Left renal cortex interstitium (tissue), 4 donors: ENCODE results near the gene PARN. TPM values are rescaled to one million over a fixed set of nuclear protein-coding genes. Genes with fewer than 3 reads are reported as not detected.

Source experiments
- DNase-seq, 4 donors: peaks; one replicate each; pipeline ENCODE4 v3.0.0-alpha.2; 2013; ENCODE audit warnings: low read depth in 4 of 4, low spot score in 2 of 4, missing footprints in 1 of 4
- polyA plus RNA-seq, 4 donors: library from polyadenylated mRNA; unstranded; fragments of 120-200 nt; gene quantifications; one replicate each; pipeline ENCODE4 v1.2.1, GENCODE V29; 2013; ENCODE audit not compliant: insufficient read length in 4 of 4

PARN gene
- polyA plus RNA-seq, 4 donors: 28.3 to 41.4 (median 37.2) TPM

DNA sequence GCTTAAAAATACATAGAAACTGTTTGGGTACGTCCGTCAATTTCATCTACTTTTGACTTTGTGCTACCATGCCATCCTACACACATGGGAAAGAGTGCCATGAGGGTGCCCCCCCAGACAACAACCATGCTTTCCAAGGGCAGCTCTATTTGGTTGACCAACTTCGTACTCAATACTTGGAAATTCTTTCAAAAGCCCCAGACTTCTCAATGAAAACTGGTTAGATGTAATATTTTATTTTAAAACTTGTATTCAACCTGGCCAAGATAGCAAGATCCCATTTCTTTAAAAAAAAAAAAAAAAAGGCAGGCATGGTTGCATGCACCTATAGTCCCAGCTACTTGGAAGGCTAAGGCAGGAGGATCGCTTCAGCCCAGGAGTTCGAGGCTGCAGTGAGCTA, 98.4 kb downstream of the PARN start:
- DNase-seq: no peak

DNA sequence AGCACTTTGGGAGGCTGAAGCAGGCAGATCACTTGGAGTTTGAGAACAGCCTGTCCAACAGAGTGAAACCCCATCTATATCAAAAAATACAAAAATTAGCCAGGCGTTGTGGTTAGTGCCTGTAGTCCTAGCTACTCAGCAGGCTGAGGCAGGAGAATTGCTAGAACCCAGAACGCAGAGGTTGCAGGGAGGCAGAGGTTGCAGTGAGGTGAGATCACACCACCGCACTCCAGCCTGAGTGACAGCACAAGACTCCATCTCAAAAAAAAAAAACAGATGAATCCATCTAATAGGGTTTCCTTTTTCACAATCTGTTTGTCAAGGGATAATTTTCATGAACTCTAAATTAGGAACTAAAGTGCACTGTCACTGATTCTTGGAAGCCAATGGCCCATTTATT, 99.0 kb downstream of the PARN start:
- DNase-seq: no peak

DNA sequence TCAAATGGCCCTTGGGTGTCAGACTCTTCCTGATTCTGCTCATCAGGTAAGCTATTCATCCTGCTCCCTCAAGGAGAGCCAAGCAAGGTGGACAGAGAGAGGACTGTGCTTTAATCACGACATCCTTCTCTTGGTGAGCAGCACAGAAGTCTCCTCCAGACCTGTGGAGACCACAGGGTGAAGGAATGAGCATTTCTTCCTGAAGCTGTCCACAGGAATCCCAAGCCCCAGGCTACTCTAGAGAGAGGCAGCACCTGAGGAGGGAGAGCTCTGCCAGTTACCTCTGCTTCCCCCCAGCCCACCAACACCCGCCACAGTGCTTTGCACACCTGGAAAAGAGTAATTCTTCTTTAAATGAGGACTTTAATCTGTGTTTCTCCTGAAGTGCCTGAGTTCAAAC, 100.0 kb downstream of the PARN start:
- no peak for DNase-seq

DNA sequence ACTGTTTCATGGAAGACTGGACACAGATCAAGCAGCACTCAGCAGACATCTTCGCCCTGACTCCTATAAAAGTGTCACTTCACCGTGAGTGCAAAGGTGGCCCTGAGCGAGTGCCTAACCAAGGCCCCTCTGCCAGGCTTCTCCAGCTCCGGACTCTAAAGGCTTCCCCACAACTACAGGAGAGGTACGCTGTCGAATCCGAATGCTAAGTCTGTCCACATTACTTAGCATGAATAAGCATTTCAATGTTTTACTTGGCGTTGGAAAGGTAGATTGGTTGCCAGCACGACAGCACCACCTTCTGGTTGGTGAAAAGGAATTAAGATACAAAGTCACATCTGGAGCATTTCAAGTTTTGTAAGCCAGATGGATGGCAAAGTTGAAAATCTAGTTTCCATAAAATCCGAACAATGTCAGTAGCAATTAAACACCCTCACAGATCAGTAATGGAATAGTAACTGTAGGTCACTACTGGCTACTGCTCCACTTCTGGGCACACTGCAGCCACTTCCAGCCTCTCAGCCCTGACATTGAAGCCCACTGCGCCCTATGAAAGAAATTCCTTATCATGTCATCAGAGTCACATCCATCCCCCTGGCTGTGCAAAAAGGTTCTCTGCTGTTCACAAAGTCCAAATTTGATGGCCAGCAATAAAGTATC, 100.9 kb downstream of the PARN start:
- DNase-seq: peak; percentile 69 to 92 (median 82)

DNA sequence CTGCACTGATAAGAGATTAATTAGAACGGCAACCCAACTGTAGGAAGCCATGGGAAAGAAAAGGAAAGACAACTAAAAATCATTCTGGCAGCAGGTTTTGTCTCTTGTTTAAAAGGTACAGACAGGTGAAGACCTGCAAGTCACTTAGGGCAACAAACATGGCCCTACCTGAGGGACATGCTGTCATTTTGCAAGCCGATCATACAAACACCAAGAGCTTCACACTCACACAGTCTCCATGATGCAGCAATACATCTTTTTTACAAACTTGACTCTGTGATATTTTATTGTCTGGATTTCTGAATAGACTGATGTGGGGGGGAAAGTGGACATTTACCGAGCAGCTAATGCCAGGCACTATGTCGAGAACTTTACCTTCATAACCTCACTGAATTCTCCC, 101.8 kb downstream of the PARN start:
- DNase-seq: no peak

DNA sequence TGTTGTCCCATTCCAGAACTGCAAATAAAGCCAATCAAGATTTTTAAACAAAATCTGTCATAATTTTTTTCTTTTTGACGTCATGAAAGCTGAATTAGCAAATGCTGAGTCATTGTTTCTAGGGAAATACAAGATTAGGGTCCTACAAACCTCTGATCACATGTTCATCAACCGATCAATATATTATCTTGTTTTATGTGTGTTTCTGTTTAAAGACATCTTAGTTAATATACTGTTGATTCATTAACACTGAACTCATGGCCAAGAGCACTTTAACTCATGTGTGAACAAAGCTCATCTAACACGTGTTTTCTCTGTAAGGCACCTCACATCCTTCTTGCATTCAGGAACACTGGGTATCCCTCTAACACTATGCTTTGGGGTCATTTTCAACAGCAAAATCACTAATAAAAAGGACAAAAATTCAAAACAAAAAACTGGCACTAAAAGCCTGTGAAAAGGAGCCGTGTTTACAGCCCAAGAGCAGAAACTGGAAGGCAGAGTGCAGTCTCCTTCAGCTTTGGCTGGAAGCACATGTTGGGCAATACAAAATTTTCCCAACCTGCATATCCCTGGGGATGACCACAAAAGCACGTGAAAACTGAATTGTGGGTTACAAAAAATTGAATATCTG, 102.5 kb downstream of the PARN start:
- DNase-seq: no peak

DNA sequence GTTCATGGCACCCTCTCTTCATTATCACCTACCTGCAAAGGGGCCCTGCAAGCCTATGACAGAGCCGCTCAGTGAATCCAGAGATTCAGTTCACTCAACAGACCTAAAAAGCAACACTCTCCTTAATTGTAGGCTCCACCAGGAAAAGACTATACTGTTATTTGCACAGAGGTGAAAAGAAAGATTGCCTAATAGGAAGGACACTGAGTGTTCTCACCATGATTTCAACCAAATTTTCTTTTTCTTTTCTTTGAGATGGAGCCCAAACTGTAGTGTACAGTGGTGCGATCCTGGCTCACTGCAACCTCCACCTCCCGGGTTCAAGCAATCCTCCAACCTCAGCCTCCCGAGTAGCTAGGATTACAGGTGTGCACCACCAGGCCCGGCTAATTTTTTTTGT, 104.5 kb downstream of the PARN start:
- DNase-seq: no peak

DNA sequence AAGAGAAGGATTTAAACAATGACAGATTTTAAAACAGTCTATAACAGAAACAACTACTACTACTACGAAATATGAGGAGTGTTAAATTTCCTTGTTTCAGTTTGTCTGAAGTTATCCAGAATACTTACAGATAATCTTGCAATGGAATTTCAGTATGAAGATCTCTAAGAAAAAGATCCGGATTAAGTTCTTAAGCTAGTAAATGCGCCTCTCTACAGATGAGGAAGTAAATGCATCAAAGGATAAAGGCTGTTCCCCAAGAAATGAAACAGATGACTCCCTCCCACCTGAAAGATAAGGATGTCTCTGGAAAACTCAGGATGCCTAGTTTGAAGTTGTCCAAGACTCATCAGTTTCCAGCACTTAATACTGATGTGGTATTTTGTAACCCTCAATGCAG, 105.1 kb downstream of the PARN start:
- no peak for DNase-seq

DNA sequence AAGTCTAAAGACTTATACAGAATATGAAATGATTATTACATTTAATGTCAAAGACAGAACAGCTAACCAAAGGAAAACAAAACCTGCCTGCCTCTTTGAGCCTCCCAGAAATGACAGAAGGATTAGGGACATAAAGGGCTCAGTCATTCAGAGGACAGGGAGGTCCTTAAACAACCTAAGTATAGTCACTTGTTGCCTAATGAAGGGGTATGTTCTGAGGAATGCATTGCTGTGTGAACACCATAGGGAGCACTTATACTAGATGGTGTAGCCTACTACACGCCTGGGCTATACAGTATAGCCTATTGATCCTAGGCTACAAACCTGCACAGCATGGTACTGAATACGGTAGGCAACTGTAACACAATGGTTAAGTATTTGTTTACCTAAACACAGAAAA, 106.4 kb downstream of the PARN start:
- no peak for DNase-seq

DNA sequence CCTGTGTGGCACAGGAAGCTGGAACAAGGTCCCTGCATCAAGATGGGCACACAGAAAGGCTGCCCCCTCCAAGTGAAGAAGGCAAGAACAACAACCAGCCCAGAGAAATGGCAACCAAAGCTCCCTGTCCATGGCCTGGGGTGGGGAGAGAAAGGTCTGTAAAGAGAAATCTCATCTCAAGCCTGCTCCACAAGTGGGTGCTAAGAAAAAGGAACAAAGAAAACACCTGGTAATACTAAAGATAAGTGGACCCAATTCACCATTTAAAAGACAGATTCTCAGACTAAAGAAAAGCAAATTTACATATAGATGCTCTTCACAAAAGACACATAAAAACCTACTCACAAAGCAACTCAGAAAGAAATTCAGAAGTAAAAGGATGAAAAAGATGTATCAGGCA, 107.4 kb downstream of the PARN start:
- no peak for DNase-seq

DNA sequence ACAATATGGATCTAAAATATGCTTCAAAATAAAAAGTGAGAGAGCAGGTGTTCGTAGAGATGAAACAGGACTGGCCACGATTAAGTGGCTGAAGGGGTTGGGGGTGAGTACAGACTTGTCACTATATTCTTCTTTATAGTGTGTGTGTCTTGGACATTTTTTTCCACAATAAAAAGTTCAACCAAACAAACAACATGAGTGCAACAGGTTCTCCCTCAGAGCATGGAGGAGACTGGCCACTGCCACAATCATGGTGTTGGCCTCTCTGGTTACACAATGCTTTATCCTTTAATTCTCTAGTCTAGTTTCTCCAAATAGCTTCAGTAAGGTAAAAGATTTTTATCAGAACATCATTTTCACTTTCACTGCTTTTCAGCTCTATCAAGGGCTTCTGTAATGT, 109.3 kb downstream of the PARN start:
- no peak for DNase-seq

DNA sequence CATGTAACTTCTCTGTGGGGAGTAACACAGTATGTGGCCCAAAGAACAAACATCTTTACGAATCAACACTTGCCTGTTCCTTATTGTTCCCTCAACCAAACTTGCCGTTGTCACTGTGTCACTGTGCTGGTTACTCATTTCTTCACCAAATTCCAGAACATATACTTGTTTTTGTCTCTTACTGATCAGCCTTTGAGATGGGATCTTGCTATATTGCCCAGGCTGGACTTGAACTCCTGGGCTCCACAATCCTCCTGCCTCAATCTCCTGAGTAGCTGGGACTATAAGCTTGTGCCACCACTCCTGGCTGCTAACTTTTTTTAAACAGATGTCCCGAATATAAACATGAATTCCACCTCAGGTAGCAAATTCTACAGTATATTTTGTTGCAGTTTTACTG, 115.1 kb downstream of the PARN start:
- DNase-seq: no peak

DNA sequence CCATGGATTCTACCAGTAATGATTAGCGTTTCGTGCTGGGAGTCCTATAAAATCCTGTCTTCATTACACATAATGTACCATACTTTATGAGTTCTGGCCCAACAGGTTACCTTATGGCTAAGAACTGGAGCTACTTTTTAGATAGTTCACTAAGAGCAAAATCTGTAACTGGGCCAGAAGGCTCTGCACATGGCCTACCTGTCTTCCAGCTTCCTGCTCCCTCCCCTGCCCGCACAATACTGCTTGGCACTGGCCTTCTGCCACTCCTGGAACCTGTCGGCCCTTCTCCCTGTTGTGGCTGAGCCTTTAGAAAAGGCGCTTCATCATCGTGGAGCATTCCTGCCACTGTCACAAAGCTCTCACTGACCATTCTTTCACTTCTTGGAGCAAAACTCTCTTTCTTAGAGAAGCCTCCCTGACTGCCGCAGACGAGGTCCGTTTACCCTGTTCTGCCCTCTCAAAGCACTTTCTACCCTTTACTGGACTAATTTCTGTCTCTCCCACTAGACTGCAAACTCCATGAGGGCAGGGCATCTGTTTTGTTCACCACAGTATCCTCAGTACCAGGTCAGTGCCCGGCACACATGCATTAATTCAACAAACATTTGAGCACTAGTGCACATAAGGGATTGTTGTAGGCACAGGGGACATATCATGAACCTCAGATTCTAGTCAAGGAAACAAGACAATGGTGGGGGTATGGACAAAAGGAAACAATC, 116.5 kb downstream of the PARN start:
- no peak for DNase-seq

DNA sequence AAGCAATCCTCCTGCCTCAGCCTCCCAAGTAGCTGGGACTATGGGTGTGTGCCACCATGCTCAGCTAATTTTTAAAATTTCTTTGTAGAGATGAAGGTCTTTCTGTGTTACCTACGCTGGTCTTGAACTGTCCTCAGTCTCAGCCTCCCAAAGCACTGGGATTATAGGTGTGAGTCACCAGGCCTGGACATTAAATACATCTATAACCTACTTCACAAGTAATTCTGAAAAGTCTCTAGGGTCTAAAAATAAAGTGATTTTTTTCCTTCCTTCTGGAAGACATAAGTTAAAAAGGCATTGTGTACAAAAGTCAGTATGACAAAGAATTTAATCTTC, 118.3 kb downstream of the PARN start:
- no peak for DNase-seq

DNA sequence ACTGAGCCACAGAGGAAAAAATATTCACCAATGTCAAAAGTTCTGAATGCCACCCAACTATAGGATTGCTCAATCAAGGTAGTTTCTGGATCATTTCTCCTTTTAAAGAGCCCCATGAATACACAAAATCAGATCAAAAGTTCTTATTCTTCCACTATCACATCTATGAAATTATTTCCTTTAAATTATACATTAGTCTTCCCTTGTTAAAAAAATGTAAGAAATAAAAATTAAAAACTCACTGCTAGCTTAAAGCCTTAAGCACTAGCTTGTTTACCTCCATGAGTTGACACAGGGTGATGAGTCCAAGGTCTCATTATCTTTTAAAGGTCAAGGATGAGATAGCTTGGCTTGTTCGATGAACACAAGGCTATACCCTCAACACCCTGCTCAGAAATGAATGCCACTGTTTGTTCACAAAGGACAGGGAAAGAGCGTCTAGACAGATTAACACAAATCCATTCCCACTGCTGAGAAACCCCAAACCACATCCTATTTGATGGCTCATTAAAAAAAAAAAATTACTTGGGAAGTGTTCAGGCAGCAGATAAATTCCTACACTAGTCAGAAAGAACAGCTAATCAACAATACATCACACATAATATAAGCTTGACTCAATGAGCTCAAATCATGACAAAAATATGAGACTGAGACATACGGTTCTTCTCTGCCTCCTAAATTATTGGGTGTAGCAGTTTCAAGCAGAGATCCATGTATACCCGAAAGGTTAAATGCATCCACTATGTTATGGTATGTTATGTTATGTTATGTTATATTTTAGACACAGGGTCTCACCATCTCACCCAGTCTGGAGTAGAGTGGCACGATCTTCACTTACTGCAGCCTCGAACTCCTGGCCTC, 118.9 kb downstream of the PARN start:
- no peak for DNase-seq

DNA sequence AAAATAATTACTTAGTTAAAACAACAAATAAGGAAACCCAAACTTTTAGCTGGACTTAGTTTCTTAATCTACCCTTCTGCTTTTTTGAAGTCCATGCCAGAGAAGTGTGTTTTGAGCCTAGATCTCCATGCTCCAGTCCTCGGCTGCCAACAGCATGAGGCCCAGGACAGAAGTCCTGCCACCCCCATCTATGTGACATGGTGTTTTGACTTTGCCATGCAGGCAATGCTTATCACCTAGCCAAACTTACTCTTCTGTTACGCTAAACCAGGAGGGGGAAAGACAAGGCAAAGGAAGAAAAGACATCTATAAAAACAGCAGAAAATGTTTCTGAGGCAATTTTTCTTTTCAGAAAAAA, 119.5 kb downstream of the PARN start:
- no peak for DNase-seq

DNA sequence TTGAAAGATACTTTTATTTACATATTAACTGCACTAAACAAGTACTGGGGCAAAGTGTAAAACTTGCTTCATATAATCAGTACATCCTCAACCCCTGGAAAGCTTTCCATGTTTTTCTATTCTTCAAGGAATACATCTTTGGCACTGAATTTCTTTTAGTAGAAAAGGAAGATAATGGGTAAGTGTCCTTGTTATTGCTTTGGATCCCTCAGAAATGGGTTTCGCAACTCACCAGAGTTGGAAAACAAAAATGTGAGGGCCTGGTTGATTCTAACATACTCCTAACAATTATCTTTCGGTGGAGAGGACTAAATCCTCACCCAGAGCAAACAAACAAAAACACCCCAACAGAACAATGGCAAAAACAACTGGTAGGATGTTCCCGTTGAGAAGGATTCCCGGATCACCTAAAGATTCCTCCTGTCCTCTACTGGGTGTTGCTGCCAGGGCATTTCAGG, 120.4 kb downstream of the PARN start:
- no peak for DNase-seq

DNA sequence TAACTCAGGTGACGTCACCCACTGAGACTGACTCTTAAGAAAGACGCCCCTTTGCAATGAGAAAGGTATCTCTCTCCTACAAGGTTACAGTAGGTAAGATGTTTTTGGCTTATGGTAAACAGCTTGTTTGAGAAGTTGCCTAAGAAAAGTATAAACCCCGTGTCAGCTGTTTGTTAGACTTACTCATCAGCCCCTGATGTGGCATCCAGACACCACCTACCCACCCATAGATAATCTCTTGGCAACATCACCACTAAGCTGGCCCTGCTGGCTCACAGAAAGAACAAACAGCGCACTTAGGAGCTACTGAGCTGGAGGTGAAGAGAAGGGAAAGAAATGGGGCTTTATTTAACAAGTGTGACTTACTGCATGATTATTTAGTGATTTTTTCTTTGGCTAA, 121.0 kb downstream of the PARN start:
- no peak for DNase-seq

DNA sequence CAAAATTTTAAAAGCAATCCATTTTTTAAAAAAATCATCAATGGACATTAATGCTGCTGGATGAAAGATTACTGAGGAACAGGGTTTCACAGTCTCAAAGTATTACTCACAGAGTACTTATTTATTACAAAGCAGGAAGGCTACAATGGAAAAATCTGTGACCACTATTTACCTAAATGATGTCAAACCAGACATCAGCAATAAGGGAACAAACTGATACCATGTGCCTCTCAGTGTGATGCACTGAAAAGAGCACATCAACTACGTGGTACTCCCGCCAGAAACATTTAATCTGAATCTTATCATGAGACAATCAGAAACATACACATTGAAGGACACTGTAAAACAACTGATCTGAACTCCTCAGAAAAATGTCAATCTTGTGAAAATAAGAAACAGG, 124.2 kb downstream of the PARN start:
- DNase-seq: no peak

DNA sequence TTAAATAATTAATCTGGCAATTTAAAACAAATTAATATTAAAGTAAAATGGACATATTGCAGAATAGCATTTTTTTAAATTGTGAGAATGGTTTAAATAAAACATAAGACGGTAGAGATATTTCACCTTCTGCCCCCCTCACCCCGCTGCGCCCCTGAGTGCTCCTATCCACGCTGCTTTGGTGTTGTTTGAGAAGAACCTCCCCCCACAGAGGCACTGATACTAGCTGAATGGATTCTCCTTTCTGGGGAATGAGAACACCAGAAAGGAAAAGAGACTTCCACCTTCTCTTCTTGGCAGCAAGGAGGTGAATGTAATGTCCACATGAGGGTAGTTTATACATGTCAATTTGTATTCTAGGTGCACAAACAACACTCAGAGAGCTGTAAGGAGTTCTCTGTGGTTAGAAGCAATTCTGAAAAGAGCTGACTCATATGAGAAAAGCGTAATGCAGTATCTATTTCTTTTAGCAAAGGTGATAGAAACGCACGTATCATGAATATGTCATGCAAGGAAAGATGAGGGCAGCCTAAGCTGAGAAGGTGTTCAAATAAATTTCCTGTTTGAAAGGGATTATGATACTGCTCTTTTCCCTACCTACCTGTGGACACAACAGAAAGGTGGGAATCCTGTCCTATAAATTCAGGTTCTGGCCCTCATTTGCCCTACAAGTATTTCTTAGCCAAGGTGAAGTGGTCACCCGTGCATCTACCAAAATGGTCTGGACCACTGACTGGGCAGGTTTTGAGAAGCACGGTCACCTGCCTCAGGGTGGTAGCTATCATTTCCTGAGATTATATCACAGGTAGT, 126.9 kb downstream of the PARN start:
- DNase-seq: no peak
